Astrocyte (in vitro differentiated cells and primary cell): ENCODE results near the gene CIITA. TPM values are rescaled to one million over a fixed set of nuclear protein-coding genes. Genes with fewer than 3 reads are reported as not detected.

Source experiments
- DNase-seq: peaks from one replicate; pipeline ENCODE4 v3.0.0-alpha.2; 2010; ENCODE audit warnings: low read depth
- FAIRE-seq: peaks from 2 replicates; lab custom pipeline; 2011; peaks lifted over from hg19 to GRCh38; lab: Jason Lieb, UNC
- H2AFZ ChIP-seq: 2 replicates; pipeline ENCODE4 v1.6.0; 2012; ENCODE audit warnings: low read depth, low read length, inconsistent platforms
- H3K27ac ChIP-seq: 2 replicates; pipeline ENCODE4 v1.5.1; 2011; ENCODE audit warnings: low read depth, low read length, inconsistent platforms
- H3K27me3 ChIP-seq: 2 replicates; pipeline ENCODE4 v1.6.0; 2011; ENCODE audit warnings: low read length, inconsistent platforms; ENCODE audit not compliant: insufficient read depth
- H3K36me3 ChIP-seq: 2 replicates; pipeline ENCODE4 v1.5.1; 2011; ENCODE audit warnings: low read length, inconsistent platforms; ENCODE audit not compliant: insufficient read depth
- H3K4me1 ChIP-seq: 2 replicates; pipeline ENCODE4 v1.5.1; 2011; ENCODE audit warnings: low read length, inconsistent platforms; ENCODE audit not compliant: insufficient read depth
- H3K4me2 ChIP-seq: 2 replicates; pipeline ENCODE4 v1.6.0; 2012; ENCODE audit warnings: low read length, inconsistent platforms
- H3K4me3 ChIP-seq: 2 replicates; pipeline ENCODE4 v1.5.1; 2011; ENCODE audit warnings: low read depth, mild to moderate bottlenecking, low read length, inconsistent platforms; ENCODE audit not compliant: insufficient read depth
- H3K79me2 ChIP-seq: 2 replicates; pipeline ENCODE4 v1.6.0; 2012; ENCODE audit warnings: mild to moderate bottlenecking, low read length, inconsistent platforms; ENCODE audit not compliant: insufficient read depth
- H3K9ac ChIP-seq: 2 replicates; pipeline ENCODE4 v1.6.0; 2012; ENCODE audit warnings: mild to moderate bottlenecking, low read length, inconsistent platforms
- H3K9me3 ChIP-seq: 2 replicates; pipeline ENCODE4 v1.5.1; 2012; ENCODE audit warnings: low read depth, mild to moderate bottlenecking, low read length, inconsistent platforms; ENCODE audit not compliant: insufficient read depth
- H4K20me1 ChIP-seq: 2 replicates; pipeline ENCODE4 v1.6.0; 2012; ENCODE audit warnings: low read length, inconsistent platforms; ENCODE audit not compliant: insufficient read depth
- H3K27ac Mint-ChIP-seq: one replicate; pipeline ENCODE4 v1.8.0; 2021; ENCODE audit warnings: mild to moderate bottlenecking, mixed read lengths; ENCODE audit not compliant: unreplicated experiment
- H3K27me3 Mint-ChIP-seq: one replicate; pipeline ENCODE4 v1.8.0; 2021; ENCODE audit warnings: low read depth, mixed read lengths; ENCODE audit not compliant: unreplicated experiment
- H3K36me3 Mint-ChIP-seq: one replicate; pipeline ENCODE4 v1.8.0; 2021; ENCODE audit warnings: low read depth, mixed read lengths; ENCODE audit not compliant: unreplicated experiment
- H3K4me1 Mint-ChIP-seq: one replicate; pipeline ENCODE4 v1.8.0; 2021; ENCODE audit warnings: low read depth, mixed read lengths; ENCODE audit not compliant: unreplicated experiment
- H3K4me3 Mint-ChIP-seq: one replicate; pipeline ENCODE4 v1.8.0; 2021; ENCODE audit warnings: mild to moderate bottlenecking, moderate library complexity, mixed read lengths; ENCODE audit not compliant: unreplicated experiment
- H3K9me3 Mint-ChIP-seq: one replicate; pipeline ENCODE4 v1.8.0; 2021; ENCODE audit warnings: mild to moderate bottlenecking, mixed read lengths; ENCODE audit not compliant: unreplicated experiment
- EZH2 ChIP-seq: IDR thresholded peaks from 2 replicates; pipeline ENCODE4 v1.6.1; 2012; ENCODE audit warnings: mild to moderate bottlenecking, low read length, inconsistent platforms; ENCODE audit not compliant: insufficient read depth
- total RNA-seq: library from RNA; stranded (reverse); gene quantifications from 2 replicates; pipeline ENCODE4 v1.2.1, GENCODE V29; 2021
- TF ChIP-seq, protein P1 (sequence below): IDR thresholded peaks from 2 replicates; pipeline ENCODE4 v1.5.1; 2011; ENCODE audit warnings: low read depth, mild to moderate bottlenecking, inconsistent platforms, low read length, moderate library complexity; ENCODE audit not compliant: insufficient read depth

The CIITA gene
- total RNA-seq, 1 donor from 2014 or later, result not detected

DNA sequence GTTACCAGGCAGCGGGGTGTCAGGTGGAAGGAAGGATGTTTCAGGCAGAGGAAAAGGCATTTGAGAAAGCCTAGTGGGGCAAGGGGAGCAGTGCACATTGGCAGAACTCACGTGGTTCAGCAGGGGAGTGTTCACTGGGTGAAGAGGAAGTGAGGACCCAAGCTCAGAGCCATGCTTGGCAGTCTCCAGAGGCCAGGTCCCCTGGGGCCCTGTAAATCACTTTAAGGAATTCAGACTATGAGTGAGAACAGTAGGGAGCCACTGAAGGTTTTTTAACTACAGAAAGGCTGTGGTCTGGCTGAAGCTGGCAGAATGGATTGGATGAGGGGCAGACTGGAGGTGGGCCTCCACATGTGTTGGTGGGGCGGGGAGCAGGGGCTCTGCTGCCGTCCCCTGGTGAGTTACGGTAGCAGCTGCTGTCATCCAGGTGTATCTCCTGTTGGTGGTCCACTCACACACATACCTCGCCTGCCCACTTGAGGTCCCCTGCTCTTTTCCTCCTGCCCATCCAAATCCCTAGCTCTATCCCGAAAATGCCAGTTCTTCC, 72.5 kb downstream of the CIITA start:
- Mint-ChIP-seq H3K27me3 (no peaks in the 10 kb centered on the region), H3K4me3 (peak overlapping the region; percentile 7), H3K4me1 (peaks cover 61% of the 10 kb centered on the region), H3K27ac (peak overlapping the region; percentile 38), H3K9me3 (no peaks in the 10 kb centered on the region), H3K36me3 (no peaks in the 10 kb centered on the region)
- Histone ChIP-seq H3K27me3 (no peaks in the 10 kb centered on the region), H3K9me3 (no peaks in the 10 kb centered on the region), H3K4me3 (no peak overlapping the region), H3K36me3 (no peaks in the 10 kb centered on the region), H3K4me1 (peaks cover 38% of the 10 kb centered on the region), H3K9ac (no peak overlapping the region), H3K79me2 (peaks cover 87% of the 10 kb centered on the region), H3K4me2 (no peak overlapping the region), H2AFZ (no peak overlapping the region), H4K20me1 (peaks cover 85% of the 10 kb centered on the region), H3K27ac (no peak overlapping the region)
- DNase-seq (peak; percentile 14), FAIRE-seq (no peak)
- TF ChIP-seq, protein P1, sequence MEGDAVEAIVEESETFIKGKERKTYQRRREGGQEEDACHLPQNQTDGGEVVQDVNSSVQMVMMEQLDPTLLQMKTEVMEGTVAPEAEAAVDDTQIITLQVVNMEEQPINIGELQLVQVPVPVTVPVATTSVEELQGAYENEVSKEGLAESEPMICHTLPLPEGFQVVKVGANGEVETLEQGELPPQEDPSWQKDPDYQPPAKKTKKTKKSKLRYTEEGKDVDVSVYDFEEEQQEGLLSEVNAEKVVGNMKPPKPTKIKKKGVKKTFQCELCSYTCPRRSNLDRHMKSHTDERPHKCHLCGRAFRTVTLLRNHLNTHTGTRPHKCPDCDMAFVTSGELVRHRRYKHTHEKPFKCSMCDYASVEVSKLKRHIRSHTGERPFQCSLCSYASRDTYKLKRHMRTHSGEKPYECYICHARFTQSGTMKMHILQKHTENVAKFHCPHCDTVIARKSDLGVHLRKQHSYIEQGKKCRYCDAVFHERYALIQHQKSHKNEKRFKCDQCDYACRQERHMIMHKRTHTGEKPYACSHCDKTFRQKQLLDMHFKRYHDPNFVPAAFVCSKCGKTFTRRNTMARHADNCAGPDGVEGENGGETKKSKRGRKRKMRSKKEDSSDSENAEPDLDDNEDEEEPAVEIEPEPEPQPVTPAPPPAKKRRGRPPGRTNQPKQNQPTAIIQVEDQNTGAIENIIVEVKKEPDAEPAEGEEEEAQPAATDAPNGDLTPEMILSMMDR, result no peak
- no peak for TF ChIP-seq EZH2

DNA sequence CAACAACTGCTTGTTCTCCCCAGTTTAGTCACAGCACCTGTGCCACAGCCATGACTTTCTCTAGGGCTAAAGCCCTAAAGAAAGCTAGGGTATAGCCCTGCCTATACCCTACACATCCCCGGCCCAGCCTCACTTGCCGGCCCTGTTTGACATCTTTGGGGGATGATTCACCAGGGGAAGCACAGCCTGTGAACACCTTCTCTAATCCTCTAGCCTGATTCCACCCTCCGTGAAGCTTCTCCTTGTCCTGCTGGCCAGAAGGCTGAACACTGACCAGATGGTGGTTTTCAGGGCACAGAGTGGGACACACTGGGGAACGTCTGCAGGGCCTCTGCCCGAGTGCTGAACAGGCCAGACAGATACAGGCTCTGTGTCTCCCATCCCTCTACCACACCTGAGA, 73.4 kb downstream of the CIITA start:
- DNase-seq, result no peak
- peaks cover 86% of the 10 kb centered on the region for H4K20me1 ChIP-seq
- H3K9me3 ChIP-seq, result no peaks in the 10 kb centered on the region
- no peak for FAIRE-seq
- H3K36me3 ChIP-seq, result no peaks in the 10 kb centered on the region
- no peak overlapping the region for H3K4me3 ChIP-seq
- Mint-ChIP-seq H3K4me3 (no peak overlapping the region), H3K4me1 (peaks cover 61% of the 10 kb centered on the region), H3K27me3 (no peaks in the 10 kb centered on the region), H3K27ac (peak overlapping the region; percentile 38), H3K36me3 (no peaks in the 10 kb centered on the region), H3K9me3 (no peaks in the 10 kb centered on the region)
- H3K9ac ChIP-seq, result no peak overlapping the region
- H3K4me2 ChIP-seq, result no peak overlapping the region
- peaks cover 32% of the 10 kb centered on the region for H3K4me1 ChIP-seq
- TF ChIP-seq, protein P1, result no peak
- no peak for TF ChIP-seq EZH2
- no peak overlapping the region for H2AFZ ChIP-seq
- H3K27ac ChIP-seq, result no peak overlapping the region
- H3K79me2 ChIP-seq, result peaks cover 85% of the 10 kb centered on the region
- H3K27me3 ChIP-seq, result no peaks in the 10 kb centered on the region

DNA sequence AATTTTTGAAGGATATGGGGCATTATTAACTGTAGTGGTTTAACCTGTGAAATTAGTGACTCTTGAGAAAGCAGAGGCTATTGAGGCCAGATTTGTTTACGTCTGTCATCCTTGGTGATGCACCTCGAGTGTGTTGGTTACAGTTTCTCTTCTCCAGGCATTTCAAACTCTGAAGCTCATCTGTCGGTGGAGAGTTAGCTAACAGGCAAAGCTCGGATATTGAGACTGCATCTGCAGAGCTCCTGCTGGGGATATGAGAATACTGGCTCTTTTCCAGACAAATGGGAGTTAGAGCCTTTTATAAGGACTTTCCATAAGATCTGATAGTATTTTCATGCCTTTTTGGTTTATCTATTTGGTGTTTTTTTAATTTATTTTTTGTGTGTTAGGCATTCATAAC, 74.0 kb downstream of the CIITA start:
- DNase-seq (no peak), FAIRE-seq (no peak)
- H3K4me2 ChIP-seq, result no peak overlapping the region
- H3K9me3 Mint-ChIP-seq, result no peaks in the 10 kb centered on the region
- H3K36me3 Mint-ChIP-seq, result peaks cover 2% of the 10 kb centered on the region
- no peaks in the 10 kb centered on the region for H3K36me3 ChIP-seq
- no peaks in the 10 kb centered on the region for H3K27me3 ChIP-seq
- no peak overlapping the region for H3K9ac ChIP-seq
- no peak overlapping the region for H3K4me3 ChIP-seq
- H4K20me1 ChIP-seq, result peaks cover 87% of the 10 kb centered on the region
- H3K27me3 Mint-ChIP-seq, result no peaks in the 10 kb centered on the region
- H3K27ac ChIP-seq, result no peak overlapping the region
- H3K79me2 ChIP-seq, result peaks cover 85% of the 10 kb centered on the region
- H3K27ac Mint-ChIP-seq, result peak overlapping the region; percentile 41
- H3K9me3 ChIP-seq, result no peaks in the 10 kb centered on the region
- TF ChIP-seq, protein P1, result no peak
- TF ChIP-seq EZH2, result no peak
- H3K4me1 Mint-ChIP-seq, result peaks cover 58% of the 10 kb centered on the region
- H2AFZ ChIP-seq, result no peak overlapping the region
- H3K4me3 Mint-ChIP-seq, result no peak overlapping the region
- peaks cover 26% of the 10 kb centered on the region for H3K4me1 ChIP-seq
